ENCODE results near the gene SLC5A10.
A peak's percentile ranks its signal among the peaks of the same experiment; 100 is the strongest.
"Not testable (repeated sequence)": the region's sequence is repeated elsewhere in the genome, so short reads cannot be mapped to it uniquely, and the experiment has no call there.

SLC5A10 gene

GRCh38 chr17:19022747-19023146 is 70.8 kb downstream of the SLC5A10 start:
- DNase-seq (ENCODE audit: low read depth): no peak
- no peak for TF ChIP-seq CTCF (conservative IDR thresholded peaks at IDR 0.05; ENCODE audit: low read depth, low read length)
- H3K4me3 ChIP-seq (ENCODE audit: low read depth, low read length): no peak overlapping the region

- H3K4me3 ChIP-seq (ENCODE audit: low read depth, low read length): no peak overlapping the region
- no peak for DNase-seq (ENCODE audit: low read depth)
- no peak for TF ChIP-seq CTCF (conservative IDR thresholded peaks at IDR 0.05; ENCODE audit: low read depth, low read length)
Observed at GRCh38 chr17:19023209-19023999, 71.4 kb downstream of the SLC5A10 start.

GRCh38 chr17:19024101-19025078 is 72.4 kb downstream of the SLC5A10 start:
- TF ChIP-seq CTCF (conservative IDR thresholded peaks at IDR 0.05; ENCODE audit: low read depth, low read length): no peak
- no peak for DNase-seq (ENCODE audit: low read depth)
- no peak overlapping the region for H3K4me3 ChIP-seq (ENCODE audit: low read depth, low read length)

- not testable (repeated sequence) for H3K4me3 ChIP-seq (ENCODE audit: low read depth, low read length); DNase-seq (ENCODE audit: low read depth)
Observed at GRCh38 chr17:19028671-19029070, 76.7 kb downstream of the SLC5A10 start.

GRCh38 chr17:19029740-19030139 is 77.8 kb downstream of the SLC5A10 start:
- not testable (repeated sequence) for H3K4me3 ChIP-seq (ENCODE audit: low read depth, low read length); DNase-seq (ENCODE audit: low read depth)

GRCh38 chr17:19030771-19031449 is 78.9 kb downstream of the SLC5A10 start:
- H3K4me3 ChIP-seq (ENCODE audit: low read depth, low read length); DNase-seq (ENCODE audit: low read depth): not testable (repeated sequence)

- peak; percentile 39 for TF ChIP-seq CTCF (conservative IDR thresholded peaks at IDR 0.05; ENCODE audit: low read depth, low read length)
- H3K4me3 ChIP-seq (ENCODE audit: low read depth, low read length); DNase-seq (ENCODE audit: low read depth): not testable (repeated sequence)
Observed at GRCh38 chr17:19031729-19032128, 79.8 kb downstream of the SLC5A10 start.

GRCh38 chr17:19032377-19032988 is 80.5 kb downstream of the SLC5A10 start:
- not testable (repeated sequence) for H3K4me3 ChIP-seq (ENCODE audit: low read depth, low read length); DNase-seq (ENCODE audit: low read depth)

- DNase-seq (ENCODE audit: low read depth); H3K4me3 ChIP-seq (ENCODE audit: low read depth, low read length): not testable (repeated sequence)
Observed at GRCh38 chr17:19036186-19036585, 84.2 kb downstream of the SLC5A10 start.

- not testable (repeated sequence) for DNase-seq (ENCODE audit: low read depth); H3K4me3 ChIP-seq (ENCODE audit: low read depth, low read length)
Observed at GRCh38 chr17:19037547-19037946, 85.6 kb downstream of the SLC5A10 start.

GRCh38 chr17:19038007-19038406 is 86.0 kb downstream of the SLC5A10 start:
- H3K4me3 ChIP-seq (ENCODE audit: low read depth, low read length); DNase-seq (ENCODE audit: low read depth): not testable (repeated sequence)

GRCh38 chr17:19038730-19039129 is 86.8 kb downstream of the SLC5A10 start:
- not testable (repeated sequence) for DNase-seq (ENCODE audit: low read depth); H3K4me3 ChIP-seq (ENCODE audit: low read depth, low read length)

- not testable (repeated sequence) for DNase-seq (ENCODE audit: low read depth); H3K4me3 ChIP-seq (ENCODE audit: low read depth, low read length)
Observed at GRCh38 chr17:19040350-19040749, 88.4 kb downstream of the SLC5A10 start.

Data from choroid plexus epithelial cell (primary cell).